ENCODE data around the gene ORC6.
A peak's percentile ranks its signal among the peaks of the same experiment; 100 is the strongest.

ORC6 gene

DNA sequence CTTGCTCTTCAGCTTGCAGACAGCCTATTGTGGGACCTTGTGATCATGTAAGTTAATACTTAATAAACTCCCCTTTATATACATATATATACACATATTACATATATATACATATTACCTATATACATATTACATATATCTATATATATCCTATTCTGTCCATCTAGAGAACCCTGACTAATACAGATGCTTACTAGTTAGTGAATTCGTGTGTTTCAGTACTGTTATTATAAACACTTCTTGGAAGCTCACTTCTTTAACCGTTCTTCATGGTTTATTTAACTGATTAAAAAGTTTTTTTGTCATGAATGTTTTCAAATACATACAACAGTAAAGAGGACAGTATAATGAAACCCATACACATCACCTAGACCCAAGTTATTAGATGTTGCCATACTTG lies 12.6 kb downstream of the ORC6 start:
- no peak for DNase-seq

DNA sequence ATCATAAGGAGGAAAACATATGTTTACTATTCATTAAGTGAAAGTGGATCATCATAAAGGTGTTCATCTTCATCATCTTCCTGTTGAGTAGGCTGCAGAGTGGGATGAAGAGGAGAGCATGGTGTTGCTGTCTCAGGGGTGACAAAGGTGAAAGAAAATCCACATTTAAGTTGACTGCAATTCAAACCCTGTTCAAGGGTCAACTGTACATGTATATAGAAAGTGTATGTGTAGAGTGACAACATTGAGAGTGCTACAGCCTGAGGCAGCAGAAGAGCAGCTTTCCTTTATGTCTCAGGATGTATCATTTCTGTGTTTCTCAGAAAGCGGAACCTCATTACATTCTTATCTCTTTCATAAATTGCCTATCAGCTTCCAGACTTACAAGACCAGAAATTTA lies 17.2 kb downstream of the ORC6 start:
- no peak for DNase-seq

DNA sequence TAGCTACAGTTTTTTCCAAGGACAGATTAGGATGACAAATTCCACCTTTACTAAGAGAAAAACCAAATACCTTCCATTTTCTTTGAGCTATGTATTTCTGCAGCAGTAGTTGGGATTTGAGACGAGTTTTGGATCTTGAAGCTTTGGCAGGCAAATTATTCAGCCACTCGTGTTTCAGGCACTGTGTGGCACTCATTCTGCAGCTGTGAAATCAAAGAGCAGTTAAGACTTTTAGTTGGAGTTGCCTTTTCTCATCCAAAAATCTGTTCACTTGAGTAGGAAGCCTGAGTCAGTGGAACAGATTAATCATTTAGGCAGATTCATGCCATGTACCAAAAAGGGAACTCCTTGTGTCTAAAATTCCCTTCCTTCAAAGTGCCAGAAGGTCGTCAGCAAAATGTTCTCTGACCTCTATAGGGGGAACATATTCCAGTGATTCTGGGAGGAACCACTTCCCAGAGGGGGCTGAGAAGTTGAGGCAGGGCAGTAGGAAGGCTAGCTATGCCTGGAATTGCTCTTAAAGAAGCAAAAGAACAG lies 20.1 kb downstream of the ORC6 start:
- DNase-seq = peak; percentile 62

DNA sequence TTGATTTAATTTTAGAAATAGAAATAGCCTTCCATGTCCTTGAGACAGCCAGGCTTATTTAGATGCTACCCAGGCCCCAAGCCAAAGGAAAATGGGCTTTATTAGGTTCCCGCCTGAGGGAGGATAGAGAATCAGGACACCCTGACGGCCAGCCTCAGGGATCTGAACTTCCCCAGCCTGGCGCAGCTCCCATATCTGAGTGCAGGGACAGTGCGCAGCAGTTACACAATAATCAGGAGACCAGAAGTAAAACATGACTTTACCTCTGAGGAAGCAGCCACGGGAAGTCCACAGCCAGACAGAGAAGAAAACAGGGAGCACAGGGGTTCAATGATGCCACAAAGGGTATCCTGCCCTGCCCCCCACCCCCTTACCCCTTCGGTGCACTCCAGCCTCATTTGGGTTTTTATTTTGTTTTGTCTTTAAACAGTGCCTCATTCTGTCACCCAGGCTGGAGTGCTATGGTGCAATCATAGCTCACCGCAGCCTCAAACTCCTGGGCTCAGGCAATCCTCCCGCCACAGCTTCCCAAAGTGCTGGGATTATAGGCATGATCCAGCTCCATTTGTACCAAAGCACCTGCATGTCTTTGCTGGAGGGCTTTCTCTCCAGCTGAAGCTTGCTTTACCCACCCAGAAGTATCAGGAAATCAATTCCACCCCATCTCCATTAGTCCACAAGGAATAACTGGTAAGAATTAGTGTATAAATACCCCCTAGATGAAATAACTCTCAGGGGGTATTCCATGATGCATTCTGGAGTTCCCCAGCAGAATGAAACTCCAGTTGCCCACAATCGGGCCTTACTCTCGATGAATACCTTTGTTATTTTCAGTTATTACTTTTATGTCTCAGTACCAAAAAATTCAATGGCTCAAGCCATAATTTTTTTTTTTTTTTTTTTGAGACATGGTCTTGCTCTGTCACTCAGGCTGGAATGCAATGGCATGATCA lies 21.9 kb downstream of the ORC6 start:
- DNase-seq = peak; percentile 48

DNA sequence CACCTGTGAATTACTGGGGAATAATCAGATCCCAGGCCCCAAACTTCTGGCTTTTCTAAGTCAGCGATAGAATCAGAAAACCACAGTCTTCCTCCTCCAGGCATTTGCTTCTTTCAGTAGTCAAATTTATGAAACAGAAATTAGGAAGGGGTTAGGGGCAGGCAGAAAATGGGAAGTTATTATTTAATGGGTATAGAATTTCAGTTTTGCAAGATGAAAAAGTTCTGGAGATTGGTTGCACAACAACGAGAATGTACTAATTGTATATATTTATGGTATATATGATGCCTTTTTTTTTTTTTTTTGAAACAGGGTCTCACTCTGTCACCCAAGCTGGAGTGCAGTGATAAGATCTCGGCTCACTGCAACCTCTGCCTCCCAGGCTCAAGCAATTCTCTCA lies 23.5 kb downstream of the ORC6 start:
- peak; percentile 81 for DNase-seq

DNA sequence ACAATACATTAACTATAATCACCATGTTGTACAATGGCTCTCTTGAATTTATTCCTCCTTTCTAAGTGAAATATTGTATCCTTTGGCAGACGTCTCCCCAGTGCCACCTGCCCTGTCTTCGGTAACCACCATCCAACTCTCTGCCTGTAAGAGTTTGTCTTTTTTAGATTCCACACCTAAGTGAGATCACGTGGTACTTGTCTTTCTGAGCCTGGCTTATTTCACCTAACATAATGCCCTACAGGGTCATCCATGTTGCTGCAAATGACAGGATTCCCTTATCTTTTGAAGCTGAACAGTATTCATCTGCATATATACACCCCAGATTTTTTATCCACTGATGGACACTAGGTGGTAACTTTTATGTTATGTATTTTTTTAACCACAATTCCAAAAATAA lies 24.2 kb downstream of the ORC6 start:
- DNase-seq = no peak

DNA sequence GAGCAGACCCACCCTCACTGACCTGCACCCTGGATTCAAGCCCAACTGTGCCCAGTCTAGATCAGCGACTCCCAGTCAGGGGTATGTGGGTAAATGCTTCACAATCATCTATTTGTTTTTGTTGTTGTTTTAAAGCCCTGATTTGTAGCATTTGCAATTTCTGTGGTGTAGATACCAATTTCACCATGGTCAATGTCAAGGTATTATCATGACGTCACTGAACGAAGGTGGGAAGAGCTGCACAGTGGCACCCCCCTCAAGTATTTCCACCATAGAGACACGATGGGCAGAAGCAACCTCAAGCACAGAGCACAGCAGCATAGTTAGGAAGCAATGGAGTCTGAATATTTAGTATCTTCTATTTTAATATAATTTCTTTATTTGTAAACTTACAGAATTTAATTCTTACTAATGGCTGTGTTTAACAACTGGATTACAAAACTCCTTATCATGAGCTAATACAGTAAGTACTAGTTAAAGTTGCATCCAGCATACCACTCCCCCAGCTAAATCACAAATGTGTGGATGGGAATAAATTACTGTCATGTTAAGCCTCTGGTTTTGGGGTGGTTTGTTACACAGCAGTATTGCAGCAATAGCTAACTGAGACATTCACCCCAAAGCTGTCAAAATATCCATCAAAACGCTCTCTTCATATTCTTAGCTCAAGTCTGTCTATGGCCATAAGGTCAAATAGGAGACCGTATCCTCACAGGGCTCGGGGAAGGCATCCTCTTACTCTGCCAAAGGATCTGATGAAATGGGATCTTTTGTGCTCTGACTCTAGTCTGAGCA lies 25.5 kb downstream of the ORC6 start:
- no peak for DNase-seq

DNA sequence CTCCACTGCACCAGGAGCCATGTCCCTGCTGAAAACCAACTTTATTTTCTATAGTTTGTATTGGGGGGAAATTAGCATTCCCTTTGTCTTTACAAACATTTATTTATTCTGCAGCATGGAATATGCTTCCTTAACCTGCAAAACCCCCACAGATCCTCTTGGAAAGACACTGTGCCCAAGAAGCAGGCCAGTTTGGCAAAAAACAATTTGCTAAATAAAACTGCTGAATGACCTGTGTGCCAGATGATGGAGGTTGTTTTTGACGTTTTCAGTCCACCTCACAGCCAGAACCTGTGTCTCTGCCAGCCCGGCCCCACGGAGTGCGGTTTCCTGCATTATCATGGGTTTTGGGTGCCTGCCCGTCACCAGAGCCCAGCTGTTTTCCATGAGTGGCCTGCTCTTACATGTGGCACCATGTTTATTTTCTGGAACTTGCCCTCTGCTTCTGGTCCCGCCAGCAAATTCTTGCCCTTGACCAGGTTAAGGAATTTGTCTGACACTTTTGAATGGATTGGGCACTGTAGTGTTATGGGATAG lies 26.4 kb downstream of the ORC6 start:
- DNase-seq = no peak

DNA sequence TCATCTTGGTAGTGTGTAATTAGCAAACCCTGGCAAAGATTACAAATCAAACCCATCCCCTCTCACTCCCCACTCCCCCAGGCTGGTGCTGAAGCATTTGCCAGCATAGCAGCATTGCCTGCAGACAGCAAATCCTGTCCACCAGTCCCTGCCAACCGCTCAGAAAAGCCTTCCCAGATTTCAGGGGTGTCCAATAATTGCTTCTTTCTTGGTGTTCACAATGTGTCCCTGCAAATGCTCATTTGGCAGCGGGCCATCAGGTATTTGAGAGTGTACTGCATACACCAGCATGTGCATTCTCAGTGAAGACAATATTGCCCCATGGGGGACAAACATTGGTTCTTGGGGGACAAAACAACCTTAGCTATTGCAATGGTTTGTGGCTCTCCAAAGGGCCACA lies 28.2 kb downstream of the ORC6 start:
- DNase-seq = no peak

DNA sequence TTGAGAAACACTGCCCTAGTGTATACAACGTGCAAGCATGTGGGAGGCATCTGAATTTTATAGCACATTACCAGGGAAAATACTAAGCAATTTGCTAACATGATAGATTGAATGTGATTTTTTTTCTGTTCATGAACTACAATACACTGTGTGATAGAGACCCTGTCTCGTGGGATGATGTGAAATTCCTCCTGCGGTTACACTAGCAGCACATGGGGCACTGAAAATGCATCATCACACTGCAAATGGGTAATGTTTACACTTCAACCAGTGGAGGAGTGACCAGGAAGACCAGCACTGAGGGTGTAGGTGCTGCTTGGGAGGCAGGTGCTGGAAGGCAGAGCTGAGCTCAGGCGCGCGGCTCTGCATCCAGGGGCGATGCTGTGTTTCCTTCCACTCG lies 28.8 kb downstream of the ORC6 start:
- DNase-seq = no peak

DNA sequence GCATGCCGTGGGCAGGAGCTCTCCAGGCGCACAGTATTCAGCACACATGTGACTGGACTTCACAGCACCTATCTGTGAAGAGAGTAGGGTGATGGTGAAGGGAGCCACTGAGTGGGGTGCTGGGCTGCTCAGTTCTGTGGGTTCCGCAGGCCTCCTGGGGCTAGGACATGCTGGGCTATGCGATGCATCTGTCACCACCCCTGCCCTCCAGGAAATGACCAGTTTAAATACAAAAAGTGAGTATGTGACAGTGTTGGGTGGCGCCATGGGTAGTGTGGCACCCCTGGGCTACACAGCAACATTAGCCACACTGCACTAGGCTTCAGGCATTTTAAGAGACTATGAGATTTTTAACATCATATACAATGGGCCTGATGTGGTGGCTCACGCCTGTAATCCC lies 30.1 kb downstream of the ORC6 start:
- no peak for DNase-seq

DNA sequence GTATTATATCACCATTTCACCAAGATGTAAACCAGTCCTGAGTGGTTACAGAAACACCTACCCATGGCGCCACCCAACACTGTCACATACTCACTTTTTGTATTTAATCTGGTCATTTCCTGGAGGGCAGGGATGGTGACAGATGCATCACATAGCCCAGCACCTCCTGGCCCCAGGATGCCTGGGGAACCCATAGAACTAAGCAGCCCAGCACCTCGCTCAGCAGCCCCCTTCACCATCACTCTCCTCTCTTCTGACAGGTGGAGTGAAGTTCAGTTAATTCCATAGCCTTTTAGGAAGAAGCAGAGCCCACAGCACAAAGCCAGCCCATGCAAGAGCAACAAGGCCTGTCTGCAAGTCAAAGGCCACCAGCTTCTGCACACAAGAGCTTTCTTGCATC lies 31.2 kb downstream of the ORC6 start:
- no peak for DNase-seq

DNA sequence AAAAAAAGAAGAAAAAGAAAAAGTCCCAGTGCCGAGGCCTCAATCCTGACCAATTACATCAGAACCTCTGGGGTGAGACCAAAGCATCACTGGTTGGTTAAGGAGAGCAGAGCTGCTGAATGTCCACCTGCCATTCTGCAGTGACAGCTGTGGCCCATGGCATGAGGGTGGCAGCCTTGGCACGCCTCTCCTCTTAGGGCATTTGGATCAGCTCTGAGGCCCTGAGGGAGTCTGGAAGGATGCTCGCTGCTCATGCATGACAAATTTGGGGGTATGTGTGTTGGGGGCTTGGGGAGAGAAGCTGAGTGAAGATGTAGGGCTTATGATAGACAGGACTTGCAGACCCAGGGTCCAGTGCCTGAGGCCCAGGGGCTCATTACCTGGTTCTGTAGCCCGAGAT lies 32.4 kb downstream of the ORC6 start:
- no peak for DNase-seq

DNA sequence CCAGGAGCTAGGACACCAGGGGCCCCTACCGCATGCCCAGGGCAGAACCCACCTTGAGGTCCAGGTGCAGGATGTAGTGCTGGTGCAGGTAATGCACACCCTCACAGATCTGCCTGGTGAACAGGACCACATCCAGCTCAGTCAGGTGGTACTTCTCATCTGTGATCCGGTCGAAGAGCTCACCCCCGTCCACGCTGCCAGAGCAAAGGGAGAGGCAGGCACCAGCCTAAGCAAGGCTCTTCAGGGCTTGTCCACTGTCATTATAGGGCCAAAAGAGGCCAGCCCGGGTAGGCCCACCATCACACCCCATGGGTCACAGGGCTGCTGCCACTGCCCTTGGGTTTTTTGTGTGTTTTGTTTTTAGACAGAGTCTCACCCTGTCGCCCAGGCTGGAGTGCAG lies 37.7 kb downstream of the ORC6 start:
- no peak for DNase-seq

DNA sequence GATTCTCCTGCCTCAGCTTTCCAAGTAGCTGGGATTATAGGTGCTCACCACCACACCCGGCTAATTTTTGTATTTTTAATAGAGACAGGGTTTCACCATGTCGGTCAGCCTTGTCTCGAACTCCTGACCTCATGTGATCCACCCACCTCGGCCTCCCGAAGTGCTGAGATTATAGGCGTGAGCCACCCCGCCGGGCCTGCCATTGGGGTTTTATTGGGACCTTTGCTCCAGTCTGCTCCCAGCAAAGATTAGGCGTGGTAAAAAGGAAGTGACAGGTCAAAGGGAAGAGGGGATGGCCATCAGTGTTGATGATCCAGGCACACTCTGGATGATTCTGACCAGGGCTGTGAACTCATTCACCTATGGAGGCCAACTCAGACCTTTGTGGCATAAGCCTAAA lies 38.2 kb downstream of the ORC6 start:
- DNase-seq = no peak

DNA sequence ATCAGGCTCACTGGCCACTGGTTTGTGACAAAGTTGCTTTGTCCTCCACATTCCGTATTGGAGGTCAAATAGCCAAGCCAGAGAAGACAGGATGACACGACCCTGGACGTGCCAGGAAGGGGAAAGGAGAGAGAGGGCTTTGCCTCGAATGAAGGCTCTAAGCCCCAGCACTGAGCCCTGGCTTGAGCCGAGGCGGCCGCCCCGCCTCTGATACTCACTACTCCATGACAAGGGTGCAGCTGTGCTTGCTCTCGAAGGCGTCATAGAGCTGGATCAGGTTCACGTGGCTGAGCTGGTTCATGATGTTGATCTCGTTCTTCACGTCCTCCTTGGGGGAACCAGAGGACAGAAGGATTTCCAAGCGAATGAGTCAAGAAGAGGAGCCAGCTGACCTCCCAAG lies 39.3 kb downstream of the ORC6 start:
- no peak for DNase-seq

DNA sequence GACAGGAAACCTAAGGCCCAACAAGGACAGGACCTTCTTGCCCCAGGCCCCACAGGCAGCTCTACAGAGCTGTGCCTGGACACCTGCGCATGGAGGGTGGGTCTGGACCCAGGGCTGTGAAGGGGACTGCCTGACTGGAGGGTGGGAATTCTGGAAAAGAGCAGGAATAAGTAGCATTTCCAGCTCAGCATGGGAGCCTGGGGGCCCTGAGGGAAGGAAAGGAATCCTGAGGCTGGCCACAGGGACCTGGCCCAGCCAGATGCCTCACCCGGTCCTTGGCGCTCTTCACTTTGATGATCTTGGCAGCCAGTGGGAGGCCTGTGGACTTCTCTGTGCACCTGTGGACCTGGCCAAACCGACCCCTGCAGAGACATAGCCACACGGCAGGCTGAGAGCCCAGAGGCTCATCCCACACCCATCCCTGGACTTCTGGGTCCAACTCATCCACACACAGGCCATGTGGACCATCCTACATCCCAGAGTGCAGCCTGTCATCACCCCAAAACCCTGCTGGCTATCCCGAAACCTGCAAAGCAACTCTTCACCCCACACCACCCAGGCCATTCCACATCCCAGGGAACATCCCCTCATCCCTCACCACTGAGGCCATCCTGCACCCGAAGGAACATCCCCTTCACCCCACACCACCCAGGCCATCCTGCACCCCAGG lies 40.0 kb downstream of the ORC6 start:
- DNase-seq = no peak

DNA sequence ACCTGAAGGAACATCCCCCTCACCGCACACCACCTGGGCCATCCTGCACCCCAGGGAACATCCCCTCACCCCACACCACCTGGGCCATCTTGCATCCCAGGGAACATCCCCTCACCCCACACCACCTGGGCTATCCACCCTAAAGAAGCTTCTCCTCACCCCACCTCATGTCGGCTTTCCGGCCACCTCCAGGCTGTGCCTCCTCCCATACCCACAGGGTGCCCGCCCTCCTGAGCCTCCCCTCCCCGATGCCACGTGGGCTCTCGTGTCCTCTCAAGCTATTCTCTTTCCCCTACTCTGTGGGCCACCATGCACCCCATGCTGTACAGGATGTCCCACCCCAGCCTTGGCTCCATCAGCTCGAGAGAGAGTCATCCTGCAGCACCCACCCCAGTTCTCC lies 40.7 kb downstream of the ORC6 start:
- no peak for DNase-seq

DNA sequence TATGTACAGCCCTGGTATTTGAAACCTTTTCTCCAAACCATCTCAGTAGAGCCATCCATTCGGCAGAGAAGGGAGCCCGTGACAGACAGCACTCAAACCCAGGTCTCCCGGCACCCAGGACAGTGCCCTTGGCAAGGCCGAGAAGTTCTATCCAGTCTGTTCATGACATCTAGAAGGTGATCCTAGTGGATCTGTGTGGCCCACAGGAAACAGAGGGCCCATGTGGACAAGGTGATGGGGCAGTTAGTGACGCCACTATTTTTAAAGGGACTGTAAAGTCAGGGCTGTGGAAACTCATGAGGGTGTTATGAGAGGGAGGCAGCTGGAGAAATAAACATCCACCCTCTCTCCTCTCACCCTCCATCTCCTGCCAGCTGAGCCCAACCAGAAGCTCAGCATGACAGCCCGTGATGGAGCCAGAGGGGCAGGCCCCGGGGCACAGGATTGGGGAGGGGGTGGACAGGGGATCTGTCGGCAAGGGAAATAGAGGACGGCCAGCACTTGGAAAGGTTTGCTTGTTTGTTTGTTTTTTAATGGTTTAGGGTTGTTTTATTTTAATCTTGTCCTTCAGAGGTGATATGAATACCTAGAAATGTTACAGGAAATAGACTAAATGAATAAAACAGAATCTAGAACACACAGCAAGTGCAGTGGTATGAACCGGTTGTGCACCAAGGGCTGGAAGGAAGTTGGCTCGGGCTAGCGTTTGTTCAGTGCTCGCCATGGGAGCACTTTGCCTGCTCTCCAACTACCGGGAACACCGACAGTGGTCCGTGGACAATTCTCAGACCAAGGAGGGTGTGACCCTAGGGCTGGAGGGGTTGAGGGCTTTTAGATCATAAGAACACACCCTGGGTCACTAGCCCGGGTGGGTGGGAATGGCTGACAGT lies 41.6 kb downstream of the ORC6 start:
- no peak for DNase-seq

DNA sequence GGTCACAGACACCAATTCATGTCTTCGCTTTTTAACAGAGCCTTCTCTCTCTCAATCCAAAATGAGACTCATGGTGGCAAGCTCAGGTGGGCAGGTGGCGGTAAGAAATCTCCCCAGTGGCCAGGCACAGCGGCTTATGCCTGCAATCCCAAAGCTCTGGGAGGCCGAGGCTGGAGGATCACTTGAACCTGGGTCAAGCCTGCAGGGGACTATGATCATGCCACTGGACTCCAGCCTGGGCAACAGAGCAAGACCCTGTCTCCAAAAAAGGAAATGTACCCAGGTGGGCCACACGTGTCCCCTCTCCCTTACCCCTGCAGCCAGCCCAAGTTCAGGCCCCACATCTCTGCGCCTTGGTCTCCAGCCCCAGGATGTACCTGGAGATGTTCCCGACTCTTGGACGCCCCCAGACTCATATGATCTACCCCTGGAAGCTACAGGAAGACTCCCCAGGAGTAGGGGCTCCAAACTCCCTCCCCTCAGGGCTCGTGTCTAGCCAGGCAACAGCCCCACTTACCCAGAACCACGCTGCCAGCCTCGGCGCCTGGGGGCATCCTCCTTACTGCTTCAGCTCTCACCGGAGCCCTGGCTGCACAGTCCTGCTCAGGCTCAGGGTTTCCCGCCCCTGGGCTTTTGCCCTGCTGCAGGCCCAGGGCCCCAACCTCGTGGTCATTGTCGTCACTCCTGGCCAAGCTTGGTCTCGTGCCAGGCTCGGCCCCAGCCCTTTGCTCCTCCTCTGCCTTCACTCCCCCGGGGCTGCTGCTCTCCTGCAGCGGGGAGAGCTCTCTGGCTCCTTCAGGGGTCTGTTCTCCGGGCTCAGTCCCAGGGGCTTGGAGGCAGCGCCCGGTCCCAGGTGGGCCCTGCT lies 42.5 kb downstream of the ORC6 start:
- no peak for DNase-seq

DNA sequence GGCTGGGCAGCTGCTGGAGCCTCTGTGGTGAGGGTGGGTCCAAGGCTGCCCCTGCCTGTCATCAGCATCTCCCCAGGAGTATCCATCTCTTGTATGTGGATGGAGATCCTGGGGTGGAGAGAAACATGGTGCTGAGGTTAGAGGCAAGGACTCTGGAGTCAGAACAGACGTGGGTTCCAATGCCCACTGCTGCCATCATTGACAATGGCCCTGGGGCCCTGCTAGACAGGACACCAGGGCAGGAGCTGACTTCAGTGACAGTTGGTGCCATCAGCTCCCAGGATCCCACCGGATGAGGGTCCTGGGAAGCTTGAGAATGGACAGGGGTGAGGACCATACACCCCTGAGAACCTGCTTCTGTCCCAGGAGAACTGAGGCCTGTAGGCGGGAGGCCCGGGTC lies 43.1 kb downstream of the ORC6 start:
- DNase-seq = no peak
